ENCODE results near the gene COL6A3.

Gene COL6A3

GRCh38 chr2:237337586-237337985 is 76.4 kb downstream of the COL6A3 start (continued):
- TF ChIP-seq ZNF211 (tag by site-specific recombination; IDR thresholded peaks at IDR 0.05; ENCODE audit: low read depth) (no peak), AEBP2 (tag by site-specific recombination; IDR thresholded peaks at IDR 0.05; ENCODE audit: borderline replicate concordance) (no peak), ZFP37 (tag by site-specific recombination; IDR thresholded peaks at IDR 0.05) (no peak), SALL2 (tag by site-specific recombination; IDR thresholded peaks at IDR 0.05; ENCODE audit: borderline replicate concordance) (no peak), ZNF549 (tag by site-specific recombination; IDR thresholded peaks at IDR 0.05) (no peak), ZNF114 (tag by site-specific recombination; IDR thresholded peaks at IDR 0.05) (no peak), KLF9 (tag by site-specific recombination; IDR thresholded peaks at IDR 0.05; ENCODE audit: low read depth) (no peak)

- Histone ChIP-seq H3K27ac (ENCODE audit: extremely low read depth, low read depth, low read length) (no peak overlapping the region), H3K9me3 (ENCODE audit: control insufficient read depth, insufficient read depth, low read depth, low read length) (no peaks in the 10 kb centered on the region), H3K4me3 (ENCODE audit: low read depth, low read length) (no peak overlapping the region), H3K4me1 (ENCODE audit: control insufficient read depth, insufficient read depth, low read length) (no peaks in the 10 kb centered on the region), H3K36me3 (ENCODE audit: control insufficient read depth in 2 of 2, insufficient read depth in 1 of 2, low read length in 2 of 2) (no peaks in the 10 kb centered on the region)
- ChIA-PET CTCF (interaction anchor here (0.5 kb wide), 1 partner anchor 236 kb away, joined by 3 read pairs; no protein-coding TSS in a partner anchor), POLR2A (no interaction called here)
- TF ChIP-seq KLF17 (tag by site-specific recombination; IDR thresholded peaks at IDR 0.05) (no peak), ZBTB44 (tag by site-specific recombination; IDR thresholded peaks at IDR 0.05) (no peak), MEIS1 (CRISPR knock-in tag; IDR thresholded peaks at IDR 0.05; ENCODE audit: borderline replicate concordance) (no peak), ZNF398 (tag by site-specific recombination; IDR thresholded peaks at IDR 0.05) (no peak), FEZF1 (tag by site-specific recombination; IDR thresholded peaks at IDR 0.05) (no peak), ZNF26 (tag by site-specific recombination; IDR thresholded peaks at IDR 0.05) (no peak), ZNF510 (tag by site-specific recombination; IDR thresholded peaks at IDR 0.05; ENCODE audit: insufficient replicate concordance) (no peak), PRDM10 (tag by site-specific recombination; IDR thresholded peaks at IDR 0.05) (no peak), KLF1 (tag by site-specific recombination; IDR thresholded peaks at IDR 0.05) (no peak), ZNF112 (tag by site-specific recombination; IDR thresholded peaks at IDR 0.05) (no peak)
Measured at GRCh38 chr2:237336131-237336530, 77.8 kb downstream of the COL6A3 start.
